ENCODE measurements around the gene HIPK2.

- TF ChIP-seq GATA2 (IDR thresholded peaks at IDR 0.05; ENCODE audit: low read depth, low read length) (no peak), GATA3 (IDR thresholded peaks at IDR 0.05; ENCODE audit: low read depth, low read length) (no peak)
Observed at GRCh38 chr7:139566736-139567646, 210.8 kb downstream of the HIPK2 start.
